Adrenal gland (tissue), 12 donors: ENCODE results near the gene B4GALNT1. TPM values are rescaled to one million over a fixed set of nuclear protein-coding genes. Genes with fewer than 3 reads are reported as not detected.

Experiments used
- DNase-seq, 7 donors: peaks; one replicate each; pipeline ENCODE4 v3.0.0-alpha.2; 2019 to 2020
- H3K27ac ChIP-seq, 5 donors: fragments of 200-600 bp; sonication (generic) in 4 of 5; 1 replicate in 3 of 5; 2 replicates in 2 of 5; pipeline versions ENCODE4 v1.5.1 to v1.8.0; 2016 to 2020; ENCODE audit warnings: mild to moderate bottlenecking in 1 of 5
- H3K27me3 ChIP-seq: fragments of 200-600 bp; 2 replicates; pipeline ENCODE4 v1.8.0; 2021
- H3K36me3 ChIP-seq, 2 donors: fragments of 200-600 bp; replicated peaks in 1 of 2; 1 replicate in 1 of 2; 2 replicates in 1 of 2; pipeline versions ENCODE4 v1.5.1 to v1.8.0; 2018 to 2022
- H3K4me1 ChIP-seq, 2 donors: fragments of 200-600 bp; replicated peaks in 1 of 2; 1 replicate in 1 of 2; 2 replicates in 1 of 2; pipeline versions ENCODE4 v1.5.1 to v1.8.0; 2018 to 2021
- H3K4me3 ChIP-seq, 4 donors: fragments of 200-600 bp; sonication (generic) in 3 of 4; one replicate each; pipeline ENCODE4 v1.5.1; 2016 to 2018
- H3K9me3 ChIP-seq, 3 donors: fragments of 200-600 bp; sonication (generic) in 1 of 3; replicated peaks in 1 of 3; 1 replicate in 2 of 3; 2 replicates in 1 of 3; pipeline versions ENCODE4 v1.5.1 to v1.8.0; 2016 to 2021
- POLR2A ChIP-seq, 2 donors: fragments of 450-650 bp; IDR thresholded peaks; one replicate each; pipeline ENCODE4 v1.6.1; 2017; ENCODE audit warnings: antibody characterized with exemption in 2 of 2, mild to moderate bottlenecking in 2 of 2, moderate library complexity in 1 of 2
- WGBS, 4 donors: extraction: QIAGEN DNeasy Blood & Tissue Kit in 2 of 4; methylation state at CpG; one replicate each; pipeline versions ENCODE4 v1.1.5 to v1.1.7; 2013 to 2017; 5-methylcytosine and 5-hydroxymethylcytosine counted together
- intact Hi-C, 2 donors: fragments of 100-400 bp; cut with DNase I; formaldehyde crosslinking; loops; one replicate each; pipeline versions ENCODE4 v1.14.1 to v1.15.0; 2022 to 2023
- polyA plus RNA-seq, 3 donors: library from polyadenylated mRNA; stranded (reverse); fragments of 200-250 nt in 2 of 3; fragments of 350-450 nt in 1 of 3; fragmentation: Illumina TruSeq in 1 of 3; extraction: RNeasy Lipid Tissue Mini Kit (QIAGEN cat#74804) in 1 of 3; gene quantifications; one replicate each; pipeline ENCODE4 v1.2.3, GENCODE V29; 2013 to 2014
- total RNA-seq, 9 donors: library from RNA; depleted of rRNA in 4 of 9; stranded (reverse); fragments of >200 nt in 4 of 9; fragments of 120-200 nt in 1 of 9; fragmentation: NEBNext Ultra II Directional in 1 of 9; extraction: Animal tissue kit (Norgen Biotek cat#: 25700) in 1 of 9; gene quantifications; one replicate each; pipeline versions ENCODE4 v1.1.0 to v1.2.4, GENCODE V29; 2013 to 2023
- TF ChIP-seq, protein P1 (sequence below), 6 experiments: fragments of 450-650 bp in 4 of 6; fragments of 200-600 bp in 2 of 6; sonication (generic) in 1 of 6; IDR thresholded peaks; 1 replicate in 5 of 6; 2 replicates in 1 of 6; pipeline versions ENCODE4 v1.5.1 to v1.8.0; 2016 to 2021; ENCODE audit warnings: antibody characterized with exemption in 6 of 6, mild to moderate bottlenecking in 2 of 6, moderate library complexity in 1 of 6
- donor health status: healthy with polysubstance abuse.
- donor health status: Bipolar disorder and iron deficiency.
- donor health status: DM: yes; HTN: yes; CAD: no.
- donor health status: DM: no; HTN: no; CAD: no.
- donor health status: DM: no; HTN: no; CAD: no.
- donor health status: DM: yes; HTN: yes; CAD: no.

B4GALNT1 gene
- total and polyA plus RNA-seq, 12 donors: 0.17 to 7.4 (median 1.2) TPM

DNA sequence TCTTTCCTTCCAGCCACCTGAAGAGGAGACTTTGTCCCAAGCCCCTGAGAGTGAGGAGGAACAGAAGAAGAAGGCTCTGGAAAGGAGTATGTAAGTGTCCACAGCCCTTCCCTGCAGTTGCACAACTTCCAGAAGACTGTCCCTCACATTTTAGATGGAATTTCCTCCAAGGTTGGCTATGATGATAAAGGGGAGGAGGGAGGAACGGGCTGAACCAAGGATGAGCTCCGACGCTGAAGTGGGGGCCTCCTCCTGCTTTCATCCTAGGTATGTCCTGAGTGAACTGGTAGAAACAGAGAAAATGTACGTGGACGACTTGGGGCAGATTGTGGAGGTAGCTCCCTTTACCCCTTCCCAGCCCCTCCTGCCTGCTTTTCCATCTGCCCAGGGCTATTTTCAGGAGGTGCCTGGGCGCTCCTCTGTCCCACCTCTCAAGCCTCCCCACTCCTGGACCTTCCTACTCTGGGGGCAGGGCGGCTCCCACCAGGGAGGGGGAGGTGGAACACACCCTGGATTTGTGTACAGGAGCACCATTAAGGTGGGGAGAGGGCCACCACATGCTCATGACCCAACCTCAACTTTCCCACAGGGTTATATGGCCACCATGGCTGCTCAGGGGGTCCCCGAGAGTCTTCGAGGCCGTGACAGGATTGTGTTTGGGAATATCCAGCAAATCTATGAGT, 19.4 kb downstream of the B4GALNT1 start:
- no peaks in the 10 kb centered on the region for H3K9me3 ChIP-seq
- H3K4me3 ChIP-seq: no peak overlapping the region
- DNase-seq: no peak
- WGBS, 4 donors: 83 to 90% (median 84%) methylated on average over 8 to 10 of the region's 10 CpGs
- H3K27me3 ChIP-seq: no peaks in the 10 kb centered on the region
- H3K4me1 ChIP-seq: peaks cover 5 to 8% of the 10 kb centered on the region in 2 donors
- no peaks in the 10 kb centered on the region for H3K36me3 ChIP-seq
- TF ChIP-seq POLR2A (IDR thresholded peaks at IDR 0.05): no peak
- TF ChIP-seq, protein P1, sequence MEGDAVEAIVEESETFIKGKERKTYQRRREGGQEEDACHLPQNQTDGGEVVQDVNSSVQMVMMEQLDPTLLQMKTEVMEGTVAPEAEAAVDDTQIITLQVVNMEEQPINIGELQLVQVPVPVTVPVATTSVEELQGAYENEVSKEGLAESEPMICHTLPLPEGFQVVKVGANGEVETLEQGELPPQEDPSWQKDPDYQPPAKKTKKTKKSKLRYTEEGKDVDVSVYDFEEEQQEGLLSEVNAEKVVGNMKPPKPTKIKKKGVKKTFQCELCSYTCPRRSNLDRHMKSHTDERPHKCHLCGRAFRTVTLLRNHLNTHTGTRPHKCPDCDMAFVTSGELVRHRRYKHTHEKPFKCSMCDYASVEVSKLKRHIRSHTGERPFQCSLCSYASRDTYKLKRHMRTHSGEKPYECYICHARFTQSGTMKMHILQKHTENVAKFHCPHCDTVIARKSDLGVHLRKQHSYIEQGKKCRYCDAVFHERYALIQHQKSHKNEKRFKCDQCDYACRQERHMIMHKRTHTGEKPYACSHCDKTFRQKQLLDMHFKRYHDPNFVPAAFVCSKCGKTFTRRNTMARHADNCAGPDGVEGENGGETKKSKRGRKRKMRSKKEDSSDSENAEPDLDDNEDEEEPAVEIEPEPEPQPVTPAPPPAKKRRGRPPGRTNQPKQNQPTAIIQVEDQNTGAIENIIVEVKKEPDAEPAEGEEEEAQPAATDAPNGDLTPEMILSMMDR (IDR thresholded peaks at IDR 0.05): no peak
- intact Hi-C loops: no loop called here
- no peak overlapping the region for H3K27ac ChIP-seq

DNA sequence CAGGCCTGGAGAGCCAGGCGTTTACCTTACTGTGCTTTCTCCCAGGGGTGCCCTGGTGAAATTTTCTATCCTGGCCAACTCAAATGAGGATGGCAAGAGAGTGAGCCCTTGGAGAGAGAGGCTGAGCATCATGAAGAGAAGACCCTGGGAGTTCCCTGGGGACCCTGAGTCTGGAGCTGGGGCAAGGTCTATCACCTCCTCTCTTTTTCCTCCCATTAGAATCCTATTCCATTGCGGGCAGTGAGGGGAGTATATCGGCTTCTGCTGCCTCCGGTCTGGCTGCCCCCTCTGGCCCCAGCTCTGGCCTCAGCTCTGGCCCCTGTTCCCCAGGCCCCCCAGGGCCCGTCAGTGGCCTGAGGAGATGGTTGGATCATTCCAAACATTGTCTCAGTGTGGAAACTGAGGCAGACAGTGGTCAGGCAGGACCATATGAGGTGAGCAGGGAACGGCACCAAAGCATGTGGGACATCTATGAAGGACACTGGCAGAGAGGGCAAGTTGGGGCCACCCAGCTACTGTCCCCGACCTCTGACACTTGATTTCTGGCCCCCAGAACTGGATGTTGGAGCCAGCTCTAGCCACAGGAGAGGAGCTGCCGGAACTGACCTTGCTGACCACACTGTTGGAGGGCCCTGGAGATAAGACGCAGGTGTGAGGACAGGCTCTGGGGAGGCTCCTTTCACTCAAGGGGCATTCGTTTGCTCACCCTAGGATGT, 20.1 kb downstream of the B4GALNT1 start:
- TF ChIP-seq, protein P1 (IDR thresholded peaks at IDR 0.05): no peak
- no peak for TF ChIP-seq POLR2A (IDR thresholded peaks at IDR 0.05)
- intact Hi-C loops: no loop called here
- Histone ChIP-seq H3K4me1 (peaks cover 5 to 8% of the 10 kb centered on the region in 2 donors), H3K4me3 (no peak overlapping the region), H3K27ac (no peak overlapping the region), H3K36me3 (peaks cover 0 to 7% of the 10 kb centered on the region in 2 donors), H3K27me3 (no peaks in the 10 kb centered on the region), H3K9me3 (no peaks in the 10 kb centered on the region)
- 84 to 91% (median 88%) methylated on average over 8 to 10 of the region's 10 CpGs for WGBS, 4 donors
- DNase-seq: no peak

DNA sequence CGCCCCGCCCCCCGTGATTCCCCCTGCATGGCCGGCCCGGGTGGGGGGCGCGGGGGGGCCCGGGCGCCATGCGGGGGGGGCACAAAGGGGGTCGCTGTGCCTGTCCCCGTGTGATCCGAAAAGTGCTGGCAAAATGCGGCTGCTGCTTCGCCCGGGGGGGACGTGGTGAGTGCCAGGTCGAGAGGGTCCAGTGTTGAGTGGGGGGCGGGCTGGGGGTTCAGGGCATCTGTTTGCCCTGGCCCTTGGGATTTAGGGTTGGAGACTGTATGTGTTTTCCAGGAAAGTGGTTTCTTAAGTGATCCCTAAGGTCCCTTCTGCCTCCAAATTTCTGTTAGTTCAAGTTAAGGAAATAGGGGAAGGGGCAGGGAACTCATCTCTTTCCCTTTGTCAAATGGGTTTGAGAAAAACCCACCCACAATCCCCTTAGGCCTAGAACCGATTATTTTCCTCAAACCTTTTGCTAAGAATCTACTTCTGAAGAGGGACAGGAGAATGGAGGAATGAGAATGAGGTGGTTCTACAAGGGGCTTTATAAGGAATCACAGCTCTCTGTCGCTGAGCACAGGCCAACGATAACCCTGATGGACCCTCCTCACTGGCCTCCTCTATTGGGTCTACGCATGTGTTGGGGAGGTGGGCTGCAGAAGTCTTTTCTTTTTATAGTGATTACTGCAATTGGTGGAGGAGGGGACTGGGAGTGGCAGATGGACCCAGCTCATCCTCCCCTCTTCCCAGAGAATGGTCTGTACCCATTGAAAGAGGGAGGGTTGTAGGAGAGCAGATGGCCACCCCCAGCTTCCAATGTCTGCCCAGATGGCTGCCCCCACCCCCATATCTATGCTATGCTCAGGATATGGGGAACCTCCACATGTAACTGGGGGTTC, 20.9 kb downstream of the B4GALNT1 start:
- 13 to 59% (median 28%) methylated on average over 4 to 23 of the region's 23 CpGs for WGBS, 4 donors
- peak overlapping the region in 2 of 5 donors; percentile 66 to 90 for H3K27ac ChIP-seq
- intact Hi-C loops: no loop called here
- H3K4me3 ChIP-seq: peak overlapping the region in 2 of 4 donors; percentile 53 to 90
- peaks cover 0 to 7% of the 10 kb centered on the region in 2 donors for H3K36me3 ChIP-seq
- peaks cover 5 to 8% of the 10 kb centered on the region in 2 donors for H3K4me1 ChIP-seq
- DNase-seq: no peak
- no peaks in the 10 kb centered on the region for H3K9me3 ChIP-seq
- no peaks in the 10 kb centered on the region for H3K27me3 ChIP-seq
- TF ChIP-seq, protein P1 (IDR thresholded peaks at IDR 0.05): no peak
- no peak for TF ChIP-seq POLR2A (IDR thresholded peaks at IDR 0.05)
